Mesothelial cell of epicardium (in vitro differentiated cells): ENCODE results near the gene PGLYRP3. TPM values are rescaled to one million over a fixed set of nuclear protein-coding genes. Genes with fewer than 3 reads are reported as not detected.

Source experiments
- DNase-seq, 2 experiments: peaks; one replicate each; pipeline ENCODE4 v3.0.0; 2021; ENCODE audit warnings: low spot score in 2 of 2; ENCODE audit not compliant: unreplicated experiment in 2 of 2
- H3K27ac Mint-ChIP-seq: 2 replicates; pipeline ENCODE4 v1.8.0; 2021; ENCODE audit warnings: mixed read lengths
- H3K27me3 Mint-ChIP-seq: 2 replicates; pipeline ENCODE4 v1.8.0; 2021; ENCODE audit warnings: low read depth, mixed read lengths
- H3K36me3 Mint-ChIP-seq: 2 replicates; pipeline ENCODE4 v1.8.0; 2021; ENCODE audit warnings: mixed read lengths
- H3K4me1 Mint-ChIP-seq: 2 replicates; pipeline ENCODE4 v1.8.0; 2021; ENCODE audit warnings: mixed read lengths
- H3K4me3 Mint-ChIP-seq: 2 replicates; pipeline ENCODE4 v1.8.0; 2021; ENCODE audit warnings: mild to moderate bottlenecking, moderate library complexity, mixed read lengths
- H3K9me3 Mint-ChIP-seq: 2 replicates; pipeline ENCODE4 v1.8.0; 2021; ENCODE audit warnings: mixed read lengths
- CTCF ChIP-seq: fragments of 200-600 bp; sonication (generic); IDR thresholded peaks from one replicate; pipeline ENCODE4 v1.5.0; 2021; ENCODE audit warnings: antibody characterized with exemption; ENCODE audit not compliant: unreplicated experiment
- total RNA-seq: library from RNA; stranded (reverse); gene quantifications from 3 replicates; pipeline ENCODE4 v1.2.1, GENCODE V29; 2021

PGLYRP3 gene
- total RNA-seq, 1 donor from 2014 or later, result not detected

DNA sequence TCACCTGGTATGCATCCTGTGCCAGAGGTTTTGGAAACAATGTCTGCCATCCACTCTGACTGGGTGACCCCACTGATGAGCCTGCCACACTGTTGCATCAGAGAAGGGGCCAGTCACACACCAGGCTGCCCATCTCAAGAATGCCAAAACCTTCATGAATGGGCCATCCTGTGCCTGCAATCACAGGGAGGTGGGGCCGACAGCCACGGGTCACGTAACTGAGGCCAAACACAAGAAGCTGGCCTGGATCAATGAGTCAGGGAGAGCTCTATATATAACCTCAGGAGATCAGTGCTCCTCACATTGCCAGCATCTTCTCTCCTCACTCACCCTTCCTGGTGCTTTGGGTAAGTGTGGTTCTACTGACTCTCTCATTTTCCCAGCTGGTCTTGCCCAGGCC lies 53.4 kb downstream of the PGLYRP3 start, which contains the start of gene LORICRIN:
TSS of gene LORICRIN (plus strand) at position 301 of the 400 bp plus-strand sequence. CDS start 1,263 bp downstream, outside the sequence.
- Mint-ChIP-seq H3K4me1 (peaks cover 5% of the 10 kb centered on the region), H3K9me3 (peaks cover 1% of the 10 kb centered on the region), H3K4me3 (peak within 1 kb of the TSS; percentile 64), H3K27ac (no peak within 1 kb of the TSS), H3K36me3 (no peaks in the 10 kb centered on the region), H3K27me3 (peaks cover 81% of the 10 kb centered on the region)
- no peak for TF ChIP-seq CTCF
- DNase-seq, result no peak

DNA sequence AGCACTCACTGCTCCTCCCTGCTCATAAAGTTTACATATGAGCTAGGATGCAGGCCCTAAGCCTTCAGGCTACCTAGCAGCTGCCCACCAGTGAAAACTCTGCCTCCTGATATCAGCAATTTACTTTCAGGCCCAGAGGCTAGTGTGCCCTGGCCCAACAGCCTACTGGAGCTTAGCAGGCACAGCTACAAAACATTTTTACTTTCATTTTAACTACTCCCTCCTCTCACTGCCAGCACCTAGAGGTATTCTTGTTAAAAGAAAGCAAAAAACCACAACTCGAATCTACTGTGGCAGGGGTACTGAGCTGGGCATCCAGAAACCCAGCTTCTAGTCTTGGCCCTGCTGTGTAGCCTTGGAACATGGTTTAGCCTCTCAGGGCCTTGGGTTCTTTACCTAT lies 59.1 kb downstream of the PGLYRP3 start:
- TF ChIP-seq CTCF, result no peak
- H3K27ac Mint-ChIP-seq, result no peak overlapping the region
- no peaks in the 10 kb centered on the region for H3K4me1 Mint-ChIP-seq
- no peaks in the 10 kb centered on the region for H3K9me3 Mint-ChIP-seq
- H3K4me3 Mint-ChIP-seq, result no peak overlapping the region
- no peaks in the 10 kb centered on the region for H3K36me3 Mint-ChIP-seq
- DNase-seq, result no peak
- peaks cover 73% of the 10 kb centered on the region for H3K27me3 Mint-ChIP-seq

GRCh38 chr1:153253076-153253475 lies 59.7 kb downstream of the PGLYRP3 start:
- no peak overlapping the region for H3K4me3 Mint-ChIP-seq
- no peak overlapping the region for H3K27ac Mint-ChIP-seq
- no peaks in the 10 kb centered on the region for H3K4me1 Mint-ChIP-seq
- peaks cover 72% of the 10 kb centered on the region for H3K27me3 Mint-ChIP-seq
- no peak for TF ChIP-seq CTCF
- no peaks in the 10 kb centered on the region for H3K9me3 Mint-ChIP-seq
- H3K36me3 Mint-ChIP-seq, result no peaks in the 10 kb centered on the region
- no peak for DNase-seq

GRCh38 chr1:153251988-153252387 lies 60.8 kb downstream of the PGLYRP3 start:
- Mint-ChIP-seq H3K9me3 (no peaks in the 10 kb centered on the region), H3K27me3 (peaks cover 71% of the 10 kb centered on the region), H3K36me3 (no peaks in the 10 kb centered on the region), H3K4me1 (no peaks in the 10 kb centered on the region), H3K4me3 (no peak overlapping the region), H3K27ac (no peak overlapping the region)
- DNase-seq, result no peak
- no peak for TF ChIP-seq CTCF

- Mint-ChIP-seq H3K27me3 (peaks cover 74% of the 10 kb centered on the region), H3K4me3 (no peak overlapping the region), H3K9me3 (no peaks in the 10 kb centered on the region), H3K27ac (no peak overlapping the region), H3K4me1 (no peaks in the 10 kb centered on the region), H3K36me3 (no peaks in the 10 kb centered on the region)
- TF ChIP-seq CTCF, result no peak
- no peak for DNase-seq
These were observed 61.2 kb downstream of the PGLYRP3 start for GRCh38 chr1:153251562-153251961.

- no peaks in the 10 kb centered on the region for H3K4me1 Mint-ChIP-seq
- no peaks in the 10 kb centered on the region for H3K9me3 Mint-ChIP-seq
- no peak for DNase-seq
- no peak for TF ChIP-seq CTCF
- H3K4me3 Mint-ChIP-seq, result no peak overlapping the region
- no peak overlapping the region for H3K27ac Mint-ChIP-seq
- no peaks in the 10 kb centered on the region for H3K36me3 Mint-ChIP-seq
- H3K27me3 Mint-ChIP-seq, result peaks cover 77% of the 10 kb centered on the region
These were observed 61.7 kb downstream of the PGLYRP3 start for GRCh38 chr1:153251087-153251486.
